Stimulated activated CD4-positive, alpha-beta T cell treated with anti-CD3 and anti-CD28 coated beads, Interleukin-2, amount 100 ng/mL, for 24 hours (primary cell): Measurements from ENCODE around the gene ARL15.

Experiments
- DNase-seq, 2 donors: peaks; one replicate each; pipeline ENCODE4 v3.0.0-alpha.2; 2020

The ARL15 gene

DNA sequence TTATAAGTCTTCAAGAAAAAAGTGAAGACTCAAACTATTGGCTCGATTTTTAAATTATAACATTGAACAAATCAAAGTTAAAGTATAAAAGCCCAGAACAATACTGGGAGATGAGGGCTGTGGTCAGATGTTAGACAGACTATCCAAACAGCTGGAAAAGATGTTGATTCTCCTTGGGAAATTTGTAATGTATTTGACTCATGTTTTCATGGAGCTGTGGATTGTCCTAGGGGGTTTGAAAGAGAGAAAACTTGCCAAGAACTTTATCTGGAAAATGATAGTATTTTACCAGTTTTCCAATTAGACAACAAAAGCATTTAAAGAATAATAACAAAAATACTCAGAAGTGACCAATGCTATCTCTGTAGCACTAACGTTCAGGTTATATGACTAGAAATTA is 339.2 kb downstream of the ARL15 start:
- DNase-seq: no peak

GRCh38 chr5:53970475-53970874 is 339.9 kb downstream of the ARL15 start:
- no peak for DNase-seq

GRCh38 chr5:53969176-53969730 is 341.1 kb downstream of the ARL15 start:
- no peak for DNase-seq

DNA sequence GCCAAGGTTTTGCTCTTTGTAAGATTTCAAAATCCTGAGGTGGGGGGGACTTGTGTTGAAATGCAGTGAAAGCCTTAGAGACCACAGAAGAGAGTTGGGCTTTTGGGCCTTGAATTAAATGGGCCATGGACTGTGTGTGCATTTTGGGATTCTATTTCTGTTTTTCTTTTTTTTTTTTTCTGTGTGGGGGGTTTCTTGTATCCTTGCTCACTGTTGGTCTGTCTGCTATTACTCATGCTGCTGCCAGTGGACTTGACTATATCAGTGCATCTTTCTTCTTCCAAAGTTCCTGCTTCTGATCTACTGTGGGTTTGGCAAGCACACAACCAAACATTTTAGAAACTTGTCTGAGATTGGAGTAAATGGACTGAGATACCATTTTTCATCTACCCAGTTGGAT is 344.9 kb downstream of the ARL15 start:
- DNase-seq: no peak

DNA sequence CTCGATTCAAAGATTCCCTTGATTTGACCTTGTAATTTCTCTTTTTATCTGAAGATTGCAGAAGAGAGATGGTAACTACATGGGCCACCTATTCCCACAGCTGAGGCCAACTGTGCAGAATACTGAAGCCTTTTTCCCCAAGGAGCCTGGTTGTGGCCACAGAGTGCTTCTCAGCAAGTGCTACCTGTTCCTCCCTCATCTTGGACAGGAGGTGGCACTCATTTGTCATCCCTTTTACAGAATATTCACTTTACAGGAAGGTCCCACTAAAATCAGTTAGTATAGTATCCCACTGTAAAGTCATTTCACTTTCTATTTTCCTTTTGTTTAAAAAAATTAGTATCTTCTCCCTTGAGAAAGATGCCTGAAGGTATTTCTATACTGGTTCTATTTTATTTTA is 346.4 kb downstream of the ARL15 start:
- no peak for DNase-seq

- DNase-seq: no peak
Observed at GRCh38 chr5:53962306-53962705, 348.1 kb downstream of the ARL15 start.

DNA sequence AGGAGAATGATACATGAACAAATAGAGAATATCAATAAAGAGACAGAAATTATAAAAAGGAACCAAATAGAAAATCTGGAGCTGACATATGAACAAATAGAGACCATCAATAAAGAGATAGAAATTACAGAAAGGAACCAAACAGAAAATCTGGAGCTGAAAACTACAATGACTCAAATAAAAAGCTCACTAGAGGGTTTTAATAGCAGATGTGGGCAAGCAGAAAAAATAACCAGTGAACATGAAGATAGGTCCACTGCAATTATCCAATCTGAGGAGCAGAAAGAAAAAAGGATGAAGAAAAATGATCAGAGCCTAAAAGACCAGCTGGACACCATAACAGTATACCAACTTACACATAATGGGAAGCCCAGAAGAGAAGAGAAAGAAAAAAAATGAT is 353.7 kb downstream of the ARL15 start:
- no peak for DNase-seq

DNA sequence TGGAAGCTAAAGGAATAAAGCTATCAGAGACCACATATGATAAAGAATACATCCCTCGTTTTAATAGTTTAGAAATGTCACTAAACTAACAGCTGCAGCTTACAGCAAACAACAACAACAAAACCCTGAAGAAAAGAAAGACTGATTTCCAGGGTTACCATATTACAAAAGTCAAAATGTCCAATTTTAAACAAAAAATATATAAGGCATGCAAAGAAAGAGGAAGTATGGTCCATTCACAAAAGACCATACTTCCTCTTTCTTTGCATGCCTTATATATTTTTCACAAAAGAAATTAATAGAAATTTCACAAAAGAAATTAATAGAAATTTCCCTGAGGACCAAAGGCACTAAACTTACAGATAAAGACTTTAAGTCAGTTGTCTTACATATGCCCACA is 354.2 kb downstream of the ARL15 start:
- DNase-seq: no peak

GRCh38 chr5:53950621-53951020 is 359.8 kb downstream of the ARL15 start:
- no peak for DNase-seq

GRCh38 chr5:53948598-53948997 is 361.8 kb downstream of the ARL15 start:
- no peak for DNase-seq

DNA sequence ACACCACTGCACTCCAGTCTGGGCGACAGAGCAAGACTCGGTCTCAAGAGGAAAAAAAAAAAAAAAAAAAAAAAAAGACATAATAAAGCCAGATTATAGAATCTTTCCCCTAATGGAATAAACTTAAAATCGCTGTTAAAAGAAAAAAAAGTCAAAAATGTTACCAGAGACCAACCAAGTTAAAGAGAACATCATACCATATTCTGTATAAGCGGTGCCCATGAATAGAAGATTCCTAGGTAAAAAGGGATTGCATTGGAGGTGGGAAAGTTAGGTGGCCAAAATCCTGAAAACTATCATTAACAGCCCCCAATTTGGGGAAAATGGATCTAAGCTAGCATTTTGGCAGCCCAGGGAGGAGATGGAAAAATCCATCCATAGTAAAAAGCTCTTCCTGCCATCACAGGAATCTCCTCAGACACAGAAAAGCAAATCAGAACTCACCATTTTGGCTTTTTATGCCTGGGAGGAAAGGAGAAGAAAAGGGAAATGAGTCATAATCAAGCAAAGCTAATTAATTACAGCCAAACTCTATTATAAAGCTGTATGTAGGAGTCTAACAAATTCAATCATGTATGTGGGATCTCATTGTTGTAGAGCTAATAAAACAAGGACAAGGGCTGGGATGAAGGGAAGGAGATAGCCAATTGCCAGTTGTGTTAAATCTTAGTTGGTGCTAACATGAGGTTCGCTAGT is 363.8 kb downstream of the ARL15 start:
- DNase-seq: no peak

GRCh38 chr5:53944981-53945380 is 365.4 kb downstream of the ARL15 start:
- DNase-seq: no peak

- no peak for DNase-seq
Observed at GRCh38 chr5:53943938-53944337, 366.4 kb downstream of the ARL15 start.

GRCh38 chr5:53942724-53943123 is 367.6 kb downstream of the ARL15 start:
- no peak for DNase-seq

GRCh38 chr5:53940921-53941320 is 369.5 kb downstream of the ARL15 start:
- no peak for DNase-seq

- DNase-seq: no peak
Observed at GRCh38 chr5:53937467-53937866, 372.9 kb downstream of the ARL15 start.

DNA sequence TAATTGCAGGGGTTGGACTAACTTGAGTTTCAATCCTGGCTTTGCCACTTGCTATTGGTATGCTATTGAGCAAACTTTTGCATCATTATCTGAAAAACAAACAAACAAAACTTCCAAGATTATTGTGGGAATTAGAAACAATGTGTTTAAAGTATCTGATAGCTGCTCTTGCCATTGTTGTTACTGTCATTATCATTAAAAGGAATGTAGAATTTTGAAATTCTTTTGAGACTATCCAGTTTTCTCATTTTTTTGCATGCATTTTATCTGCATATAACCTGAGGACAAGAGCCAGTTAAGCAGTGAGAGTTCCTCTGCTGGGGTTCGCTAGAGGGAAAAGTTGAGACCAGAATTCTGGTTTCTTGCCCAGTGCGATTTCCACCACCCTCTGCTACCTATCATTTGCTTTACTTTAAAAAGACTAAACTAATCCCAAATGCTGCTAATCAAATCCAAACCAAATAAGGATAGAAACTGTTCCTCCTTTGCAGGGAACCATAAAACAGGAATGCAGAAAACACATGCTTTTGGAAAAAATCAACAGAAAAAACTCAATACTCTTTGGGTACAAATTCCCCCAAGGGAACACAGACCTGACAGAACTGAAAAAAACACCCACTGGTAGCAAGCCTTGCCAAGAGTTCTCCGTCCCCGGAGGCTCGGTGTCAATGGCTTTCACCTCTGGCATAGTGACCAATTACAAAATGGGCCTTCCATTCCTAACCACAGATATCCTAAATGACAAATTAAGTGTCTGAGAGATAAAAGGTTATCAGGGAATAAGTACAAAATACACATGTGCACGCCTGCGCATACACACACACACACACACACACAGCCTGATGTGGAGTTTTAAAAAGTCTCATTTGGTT is 373.7 kb downstream of the ARL15 start:
- DNase-seq: no peak

DNA sequence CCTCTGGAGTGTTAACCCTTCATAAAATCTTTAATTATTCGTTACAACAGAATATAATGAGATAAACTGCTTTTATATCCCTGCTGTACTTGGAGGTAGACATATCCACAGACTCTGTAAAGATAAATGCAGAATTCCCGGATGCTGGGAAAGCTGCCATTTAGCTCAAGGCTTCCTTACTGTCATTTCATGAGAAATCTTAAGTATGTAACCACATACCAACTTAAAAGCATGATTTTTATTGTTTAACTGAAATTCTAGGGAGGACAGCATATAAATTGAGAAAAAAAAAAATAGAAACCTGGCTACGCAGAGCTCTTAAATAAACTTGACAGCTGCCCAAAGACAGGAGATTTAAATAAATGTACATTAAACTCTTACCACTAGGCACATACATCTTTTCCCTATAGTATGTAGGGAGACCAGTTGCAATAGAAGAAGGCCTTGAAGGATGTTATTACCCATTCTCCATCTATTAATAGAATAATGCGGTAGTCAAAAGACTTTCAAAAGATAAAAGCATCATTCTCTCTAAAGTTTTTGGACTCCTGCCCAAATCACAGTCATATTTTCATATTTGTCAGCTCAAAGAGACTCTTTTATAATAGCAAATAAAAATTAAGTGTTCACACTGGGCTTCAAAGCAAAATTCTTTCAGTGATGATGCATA is 376.1 kb downstream of the ARL15 start:
- DNase-seq: no peak

- no peak for DNase-seq
Observed at GRCh38 chr5:53932351-53932750, 378.0 kb downstream of the ARL15 start.

- DNase-seq: no peak
Observed at GRCh38 chr5:53930457-53930856, 379.9 kb downstream of the ARL15 start.

- no peak for DNase-seq
Observed at GRCh38 chr5:53929570-53929969, 380.8 kb downstream of the ARL15 start.

DNA sequence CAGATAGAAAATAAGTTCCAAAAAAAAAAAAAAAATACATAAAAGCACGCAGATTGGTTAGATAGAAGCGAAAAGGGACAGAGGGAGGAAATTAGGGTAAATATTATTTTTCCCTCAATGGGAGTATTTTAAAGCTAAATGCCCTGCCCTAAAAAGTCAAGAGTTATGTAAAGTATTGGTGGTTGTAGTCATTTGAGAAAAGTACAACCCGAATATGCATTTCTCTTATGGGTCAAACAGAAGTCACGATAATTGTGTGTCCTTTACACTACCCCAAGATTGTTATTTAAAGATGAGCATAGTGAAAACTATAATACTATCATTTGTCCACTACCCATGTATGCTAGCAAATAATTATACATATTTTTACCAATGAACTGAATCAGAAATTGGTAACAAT is 381.2 kb downstream of the ARL15 start:
- no peak for DNase-seq

DNA sequence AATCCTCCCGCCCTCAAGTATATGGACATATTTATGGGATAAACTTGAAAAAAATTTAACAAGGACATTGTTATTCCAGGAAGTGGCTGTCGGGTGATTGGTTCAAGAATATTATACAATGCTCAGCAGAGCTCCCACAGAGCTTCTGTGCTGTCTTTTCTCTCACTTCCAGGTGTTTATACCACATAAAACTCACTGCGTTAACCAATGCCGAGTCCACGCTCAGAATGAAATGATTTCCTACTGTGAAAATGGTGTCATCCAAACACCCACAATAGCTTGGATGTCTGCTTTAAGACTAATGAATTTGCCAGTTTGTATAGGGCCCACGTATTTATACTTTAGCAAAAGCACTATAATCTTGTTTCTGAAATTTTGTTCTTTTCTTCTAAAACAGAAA is 381.7 kb downstream of the ARL15 start:
- no peak for DNase-seq
